Activated CD4-positive, alpha-beta T cell treated with anti-CD3 and anti-CD28 coated beads, Interleukin-2, amount 10 ng/mL, durations not matched to agents 24 days and 14 days (primary cell): ENCODE measurements around the gene SPATA31D3. TPM values are rescaled to one million over a fixed set of nuclear protein-coding genes. Genes with fewer than 3 reads are reported as not detected.
"Not testable (repeated sequence)": the region's sequence is repeated elsewhere in the genome, so short reads cannot be mapped to it uniquely, and the experiment has no call there.

Experiments
- DNase-seq: peaks from one replicate; pipeline ENCODE4 v3.0.0; 2022
- H3K27ac Mint-ChIP-seq: one replicate; pipeline ENCODE4 v1.8.0; 2022; ENCODE audit warnings: mild to moderate bottlenecking, mixed read lengths
- H3K27me3 Mint-ChIP-seq: one replicate; pipeline ENCODE4 v1.8.0; 2022; ENCODE audit warnings: mixed read lengths
- H3K36me3 Mint-ChIP-seq: one replicate; pipeline ENCODE4 v1.8.0; 2022; ENCODE audit warnings: low read depth, mild to moderate bottlenecking, mixed read lengths
- H3K4me1 Mint-ChIP-seq: one replicate; pipeline ENCODE4 v1.8.0; 2021; ENCODE audit warnings: mixed read lengths
- H3K4me3 Mint-ChIP-seq: one replicate; pipeline ENCODE4 v1.8.0; 2022; ENCODE audit warnings: mild to moderate bottlenecking, moderate library complexity, mixed read lengths
- H3K9me3 Mint-ChIP-seq: one replicate; pipeline ENCODE4 v1.8.0; 2021; ENCODE audit warnings: mixed read lengths
- intact Hi-C: fragments of 100-400 bp; cut with micrococcal nuclease; formaldehyde crosslinking; loops from one replicate; pipeline ENCODE4 v1.15.1; 2023
- total RNA-seq: library from RNA; stranded (reverse); gene quantifications from 2 replicates; pipeline ENCODE4 v1.2.3, GENCODE V29; 2022

SPATA31D3 gene
- total RNA-seq, 1 donor from 2014 or later, result not detected

DNA sequence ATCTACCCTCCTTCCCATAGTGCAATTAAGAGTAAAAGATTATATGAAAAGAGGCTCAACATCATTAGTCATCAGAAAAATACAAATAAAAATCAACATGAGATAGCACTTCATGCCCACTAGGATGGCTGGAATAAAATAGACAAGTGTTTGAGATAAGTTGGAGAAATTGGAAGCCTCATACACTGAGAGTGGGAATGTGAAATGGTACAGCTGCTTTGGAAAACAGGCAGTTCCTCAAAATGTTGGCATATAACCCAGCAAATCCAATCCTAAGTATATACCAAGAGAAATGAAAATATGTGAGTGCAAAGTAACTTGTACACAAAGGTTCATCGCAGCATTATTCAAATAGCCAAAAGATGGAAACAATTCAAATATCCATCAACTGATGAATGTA is 9.8 kb downstream of the SPATA31D3 start:
- H3K4me1 Mint-ChIP-seq, result no peaks in the 10 kb centered on the region
- H3K36me3 Mint-ChIP-seq, result no peaks in the 10 kb centered on the region
- no peaks in the 10 kb centered on the region for H3K27me3 Mint-ChIP-seq
- H3K9me3 Mint-ChIP-seq, result peaks cover 13% of the 10 kb centered on the region
- intact Hi-C loops, result no loop called here
- no peak overlapping the region for H3K27ac Mint-ChIP-seq
- no peak overlapping the region for H3K4me3 Mint-ChIP-seq
- no peak for DNase-seq

DNA sequence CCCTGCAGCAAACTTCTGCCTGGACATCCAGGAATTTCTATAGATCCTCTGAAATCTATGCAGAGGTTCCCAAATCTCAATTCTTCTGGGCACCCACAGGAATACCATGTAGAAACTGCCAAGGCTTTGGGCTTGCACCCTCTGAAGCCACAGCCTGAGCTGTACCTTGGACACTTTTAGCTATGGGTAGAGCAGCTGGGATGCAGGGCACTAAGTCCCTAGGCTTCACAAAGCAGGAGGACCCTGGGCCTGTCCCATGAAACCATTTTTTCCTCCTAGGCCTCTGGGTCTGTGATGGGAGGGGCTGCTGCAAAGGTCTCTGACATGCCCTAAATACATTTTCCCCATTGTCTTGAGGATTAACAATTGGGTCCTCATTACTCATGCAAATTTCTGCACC is 12.3 kb downstream of the SPATA31D3 start:
- Mint-ChIP-seq H3K27me3 (no peaks in the 10 kb centered on the region), H3K27ac (no peak overlapping the region), H3K36me3 (no peaks in the 10 kb centered on the region), H3K4me3 (no peak overlapping the region), H3K4me1 (no peaks in the 10 kb centered on the region), H3K9me3 (peaks cover 13% of the 10 kb centered on the region)
- no peak for DNase-seq
- intact Hi-C loops, result no loop called here

GRCh38 chr9:81964218-81965171 is 21.2 kb downstream of the SPATA31D3 start:
- Mint-ChIP-seq H3K27me3 (no peaks in the 10 kb centered on the region), H3K4me1 (no peaks in the 10 kb centered on the region), H3K27ac (no peak overlapping the region), H3K4me3 (no peak overlapping the region), H3K9me3 (peaks cover 4% of the 10 kb centered on the region), H3K36me3 (no peaks in the 10 kb centered on the region)
- DNase-seq, result no peak
- intact Hi-C loops, result no loop called here

DNA sequence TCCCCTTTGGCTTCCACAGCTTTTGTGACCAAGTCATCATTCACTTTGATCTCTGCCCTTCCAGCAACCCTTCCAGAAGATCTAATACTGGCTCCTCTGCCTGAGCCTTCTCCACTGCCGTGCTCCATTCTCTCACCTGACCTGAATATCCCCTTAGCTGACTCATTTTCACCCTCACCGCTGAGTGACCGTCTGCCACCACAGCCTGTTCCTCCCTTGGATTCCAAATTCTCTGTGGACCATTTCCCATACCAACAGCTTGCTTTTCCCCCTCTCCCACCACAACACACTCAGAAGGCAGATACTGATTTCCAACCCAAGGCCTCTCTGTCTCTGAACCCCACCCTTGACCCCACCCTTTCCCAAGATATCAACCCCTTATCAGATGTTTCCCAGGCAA is 24.7 kb downstream of the SPATA31D3 start:
- DNase-seq, result no peak
- no peaks in the 10 kb centered on the region for H3K36me3 Mint-ChIP-seq
- intact Hi-C loops, result no loop called here
- H3K27ac Mint-ChIP-seq, result no peak overlapping the region
- H3K27me3 Mint-ChIP-seq, result no peaks in the 10 kb centered on the region
- peaks cover 4% of the 10 kb centered on the region for H3K9me3 Mint-ChIP-seq
- no peaks in the 10 kb centered on the region for H3K4me1 Mint-ChIP-seq
- H3K4me3 Mint-ChIP-seq, result no peak overlapping the region

DNA sequence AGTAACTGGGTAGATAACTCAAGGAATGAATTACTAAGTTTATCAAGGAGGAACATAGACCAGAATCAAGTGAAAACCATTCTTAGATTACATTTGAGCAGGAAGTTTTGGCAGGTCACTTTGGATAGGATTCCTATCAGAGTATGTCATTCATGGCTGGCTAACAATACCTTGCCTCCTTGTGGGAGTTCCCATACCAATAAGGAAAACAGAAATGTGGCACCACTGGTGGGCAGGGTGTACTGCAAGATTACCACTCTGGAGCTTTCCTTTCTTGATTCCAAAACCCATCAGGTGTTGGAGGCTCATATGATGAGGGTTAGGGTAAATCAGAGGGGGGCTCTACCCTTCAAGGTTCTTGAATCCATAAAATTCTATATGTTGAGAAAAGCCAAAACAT is 26.7 kb downstream of the SPATA31D3 start:
- no peak for DNase-seq
- Mint-ChIP-seq H3K9me3 (peaks cover 4% of the 10 kb centered on the region), H3K36me3 (no peaks in the 10 kb centered on the region), H3K4me1 (no peaks in the 10 kb centered on the region), H3K27me3 (no peaks in the 10 kb centered on the region), H3K27ac (no peak overlapping the region), H3K4me3 (no peak overlapping the region)
- intact Hi-C loops, result no loop called here

DNA sequence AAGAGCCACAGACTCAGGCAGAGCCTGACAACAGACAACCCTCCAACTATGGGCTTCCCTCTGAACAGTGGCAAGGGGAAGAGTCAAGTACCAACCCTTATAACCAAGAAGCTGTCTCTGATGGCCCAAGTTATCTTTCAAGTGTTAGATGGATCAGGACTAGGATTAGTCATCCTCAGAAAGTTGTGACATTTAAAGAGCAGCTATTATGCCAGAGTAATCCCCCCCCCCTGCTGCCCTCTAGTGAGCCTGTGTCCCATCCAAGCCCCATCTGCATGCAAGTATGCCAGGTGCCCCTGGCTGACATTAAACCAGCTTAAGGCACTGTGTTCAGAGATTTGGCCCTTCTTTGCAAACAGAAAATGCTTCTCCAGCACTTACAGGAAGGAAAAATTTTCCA is 28.4 kb downstream of the SPATA31D3 start:
- Mint-ChIP-seq H3K27me3 (no peaks in the 10 kb centered on the region), H3K4me1 (no peaks in the 10 kb centered on the region), H3K27ac (no peak overlapping the region), H3K9me3 (peaks cover 7% of the 10 kb centered on the region), H3K4me3 (no peak overlapping the region), H3K36me3 (no peaks in the 10 kb centered on the region)
- no peak for DNase-seq
- intact Hi-C loops, result no loop called here

- no peaks in the 10 kb centered on the region for H3K4me1 Mint-ChIP-seq
- no peaks in the 10 kb centered on the region for H3K27me3 Mint-ChIP-seq
- no peak overlapping the region for H3K27ac Mint-ChIP-seq
- H3K4me3 Mint-ChIP-seq, result no peak overlapping the region
- DNase-seq, result no peak
- H3K9me3 Mint-ChIP-seq, result peaks cover 3% of the 10 kb centered on the region
- intact Hi-C loops, result no loop called here
- H3K36me3 Mint-ChIP-seq, result no peaks in the 10 kb centered on the region
Observed at GRCh38 chr9:81974764-81975163, 31.5 kb downstream of the SPATA31D3 start.

DNA sequence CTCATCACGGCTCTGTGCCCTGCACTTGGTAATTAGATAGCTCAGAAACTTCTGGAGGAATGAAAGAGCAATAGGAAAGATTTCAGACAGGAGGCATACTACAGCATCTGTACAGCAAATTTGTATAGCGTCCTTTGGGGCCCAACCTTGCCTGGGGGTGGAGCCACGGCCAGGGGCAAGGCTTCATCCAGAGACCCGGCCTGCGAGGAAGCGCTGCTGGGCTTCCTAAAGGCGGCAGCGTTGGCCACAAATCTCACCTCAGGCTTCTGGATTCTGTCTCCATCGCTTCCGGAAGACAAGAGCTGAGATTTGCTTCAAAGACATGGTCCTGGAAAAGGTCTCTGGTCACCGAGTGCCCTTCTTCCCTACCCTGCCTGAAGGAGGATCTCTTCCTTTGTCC is 33.1 kb downstream of the SPATA31D3 start:
- H3K4me3 Mint-ChIP-seq, result no peak overlapping the region
- H3K9me3 Mint-ChIP-seq, result peaks cover 3% of the 10 kb centered on the region
- no peaks in the 10 kb centered on the region for H3K27me3 Mint-ChIP-seq
- no peak for DNase-seq
- no peak overlapping the region for H3K27ac Mint-ChIP-seq
- H3K36me3 Mint-ChIP-seq, result no peaks in the 10 kb centered on the region
- no peaks in the 10 kb centered on the region for H3K4me1 Mint-ChIP-seq
- intact Hi-C loops, result no loop called here

GRCh38 chr9:81979196-81979595 is 35.9 kb downstream of the SPATA31D3 start:
- H3K36me3 Mint-ChIP-seq, result no peaks in the 10 kb centered on the region
- H3K9me3 Mint-ChIP-seq, result peaks cover 3% of the 10 kb centered on the region
- H3K27ac Mint-ChIP-seq, result no peak overlapping the region
- DNase-seq, result no peak
- H3K27me3 Mint-ChIP-seq, result no peaks in the 10 kb centered on the region
- H3K4me1 Mint-ChIP-seq, result no peaks in the 10 kb centered on the region
- H3K4me3 Mint-ChIP-seq, result no peak overlapping the region
- intact Hi-C loops, result no loop called here

GRCh38 chr9:81980568-81980967 is 37.3 kb downstream of the SPATA31D3 start:
- no peaks in the 10 kb centered on the region for H3K4me1 Mint-ChIP-seq
- intact Hi-C loops, result no loop called here
- H3K9me3 Mint-ChIP-seq, result peaks cover 3% of the 10 kb centered on the region
- H3K27ac Mint-ChIP-seq, result no peak overlapping the region
- no peaks in the 10 kb centered on the region for H3K36me3 Mint-ChIP-seq
- DNase-seq, result no peak
- H3K4me3 Mint-ChIP-seq, result no peak overlapping the region
- no peaks in the 10 kb centered on the region for H3K27me3 Mint-ChIP-seq

DNA sequence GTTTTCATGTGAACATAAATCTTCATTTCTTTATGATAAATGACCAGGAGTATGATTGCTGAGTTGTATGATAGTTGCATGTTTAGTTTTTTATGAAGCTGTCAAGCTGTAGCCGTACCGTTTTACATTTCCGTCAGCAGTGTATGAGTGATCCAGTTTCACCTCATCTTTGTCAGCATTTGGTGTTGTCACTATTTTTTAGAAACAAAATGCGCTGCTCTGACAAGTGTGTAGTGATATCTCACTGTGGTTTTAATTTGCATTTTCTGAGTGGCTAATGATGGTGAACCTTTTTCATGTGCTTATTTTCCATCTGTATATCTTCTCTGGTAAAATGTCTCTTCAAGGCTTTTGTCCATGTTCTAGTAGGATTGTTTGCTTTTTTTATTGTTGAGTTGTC is 38.6 kb downstream of the SPATA31D3 start:
- no peaks in the 10 kb centered on the region for H3K27me3 Mint-ChIP-seq
- intact Hi-C loops, result no loop called here
- H3K4me3 Mint-ChIP-seq, result no peak overlapping the region
- no peaks in the 10 kb centered on the region for H3K4me1 Mint-ChIP-seq
- no peak overlapping the region for H3K27ac Mint-ChIP-seq
- no peaks in the 10 kb centered on the region for H3K9me3 Mint-ChIP-seq
- H3K36me3 Mint-ChIP-seq, result no peaks in the 10 kb centered on the region
- no peak for DNase-seq

GRCh38 chr9:81984928-81985327 is 41.6 kb downstream of the SPATA31D3 start:
- no peak for DNase-seq
- Mint-ChIP-seq H3K27me3 (no peaks in the 10 kb centered on the region), H3K27ac (no peak overlapping the region), H3K4me3 (no peak overlapping the region), H3K4me1 (no peaks in the 10 kb centered on the region), H3K36me3 (no peaks in the 10 kb centered on the region), H3K9me3 (no peaks in the 10 kb centered on the region)
- intact Hi-C loops, result no loop called here

DNA sequence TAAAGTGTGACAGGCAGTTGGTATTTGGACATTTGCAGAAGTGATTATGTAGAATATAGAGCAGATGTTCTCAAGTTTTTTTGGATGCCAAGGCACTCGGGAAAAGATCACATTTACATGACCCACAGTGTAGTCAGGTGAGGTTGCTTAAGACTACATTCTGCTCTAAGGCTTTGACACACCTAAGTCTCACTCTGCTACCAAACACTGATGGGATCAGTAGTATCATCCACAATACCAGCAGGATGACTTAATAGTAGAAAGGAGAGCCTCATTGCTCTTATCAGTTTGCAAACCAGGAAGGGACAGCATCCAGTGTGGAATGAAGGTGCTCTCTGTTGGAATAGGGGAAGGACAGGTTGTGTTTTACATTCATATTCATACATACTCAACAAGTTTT is 42.8 kb downstream of the SPATA31D3 start:
- no peak overlapping the region for H3K27ac Mint-ChIP-seq
- H3K4me1 Mint-ChIP-seq, result no peaks in the 10 kb centered on the region
- no peaks in the 10 kb centered on the region for H3K36me3 Mint-ChIP-seq
- DNase-seq, result no peak
- H3K4me3 Mint-ChIP-seq, result no peak overlapping the region
- H3K9me3 Mint-ChIP-seq, result peaks cover 4% of the 10 kb centered on the region
- intact Hi-C loops, result no loop called here
- H3K27me3 Mint-ChIP-seq, result no peaks in the 10 kb centered on the region

GRCh38 chr9:81988472-81988871 is 45.2 kb downstream of the SPATA31D3 start, which contains the start of gene SPATA31D1:
Gene SPATA31D1, plus strand, starts transcription at chr9:81988772. Its CDS starts 47 bp downstream, at chr9:81988819.
- intact Hi-C loops, H3K4me1 Mint-ChIP-seq, H3K27ac Mint-ChIP-seq, H3K27me3 Mint-ChIP-seq, DNase-seq, H3K4me3 Mint-ChIP-seq, H3K36me3 Mint-ChIP-seq: not testable (repeated sequence)
- H3K9me3 Mint-ChIP-seq, result peaks cover 15% of the 10 kb centered on the region

DNA sequence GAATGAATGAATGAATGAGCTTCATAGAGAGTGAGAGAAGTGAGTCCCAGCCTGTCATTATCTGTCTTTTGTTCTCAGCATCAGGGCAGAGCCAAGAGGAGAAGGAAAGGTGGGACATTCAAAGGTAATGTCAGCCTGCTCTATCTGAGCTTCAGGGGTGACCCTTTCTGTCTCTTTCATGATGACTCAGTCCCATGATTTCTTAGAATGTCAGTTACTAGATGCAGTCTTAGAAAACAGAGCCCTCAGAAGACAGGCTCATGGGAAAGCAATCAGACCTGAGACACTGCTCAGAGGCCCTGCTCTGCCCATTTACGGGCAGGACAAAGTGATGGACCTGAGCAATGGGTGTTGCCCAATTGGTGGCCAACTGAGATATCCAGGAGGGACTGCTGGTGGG is 46.4 kb downstream of the SPATA31D3 start:
- DNase-seq, result no peak
- intact Hi-C loops, result no loop called here
- Mint-ChIP-seq H3K9me3 (peaks cover 15% of the 10 kb centered on the region), H3K36me3 (no peaks in the 10 kb centered on the region), H3K4me3 (no peak overlapping the region), H3K27ac (no peak overlapping the region), H3K27me3 (no peaks in the 10 kb centered on the region), H3K4me1 (no peaks in the 10 kb centered on the region)
